GM12878 (cell line): ENCODE data around the gene CBY3. TPM values are rescaled to one million over a fixed set of nuclear protein-coding genes. Genes with fewer than 3 reads are reported as not detected.

Experiments
- CBFB ChIP-seq: IDR thresholded peaks from 2 replicates; pipeline ENCODE4 v1.6.1; 2016; ENCODE audit warnings: antibody characterized with exemption, low read depth
- CBX5 ChIP-seq: sonication (generic); IDR thresholded peaks from 2 replicates; pipeline ENCODE4 v1.6.1; 2016; ENCODE audit warnings: low read depth, moderate library complexity, mild to moderate bottlenecking, inconsistent platforms
- CHD2 ChIP-seq: IDR thresholded peaks from 2 replicates; pipeline ENCODE4 v1.6.1; 2011; ENCODE audit warnings: low read depth, low read length, improper control_type of control experiment, borderline replicate concordance
- CREB1 ChIP-seq: IDR thresholded peaks from 2 replicates; pipeline ENCODE4 v1.6.1; 2012; ENCODE audit warnings: low read depth, mild to moderate bottlenecking, inconsistent platforms
- DPF2 ChIP-seq: fragments of 450-650 bp; IDR thresholded peaks from 2 replicates; pipeline ENCODE4 v1.6.1; 2017; ENCODE audit warnings: mild to moderate bottlenecking
- HCFC1 ChIP-seq: fragments of 150-350 bp; IDR thresholded peaks from 2 replicates; pipeline ENCODE4 v1.6.1; 2014; ENCODE audit warnings: low read length
- HDAC2 ChIP-seq: fragments of 200-600 bp; sonication (generic); IDR thresholded peaks from 2 replicates; pipeline ENCODE4 v1.6.1; 2017
- KDM1A ChIP-seq: fragments of 200-600 bp; sonication (generic); IDR thresholded peaks from 2 replicates; pipeline ENCODE4 v1.6.1; 2016; ENCODE audit warnings: borderline replicate concordance
- NFYA ChIP-seq: IDR thresholded peaks from 2 replicates; pipeline ENCODE4 v1.6.1; 2011; ENCODE audit warnings: low read depth, mild to moderate bottlenecking, low read length, improper control_type of control experiment, borderline replicate concordance
- NR2F1 ChIP-seq: fragments of 450-650 bp; conservative IDR thresholded peaks from 2 replicates; pipeline ENCODE4 v1.6.1; 2017; ENCODE audit warnings: mild to moderate bottlenecking
- POU2F2 ChIP-seq: IDR thresholded peaks from 3 replicates; pipeline ENCODE4 v1.6.1; 2011; ENCODE audit warnings: low read depth, mild to moderate bottlenecking, low read length, borderline replicate concordance
- SMARCA5 ChIP-seq: fragments of 450-650 bp; IDR thresholded peaks from 2 replicates; pipeline ENCODE4 v1.6.1; 2017; ENCODE audit warnings: mild to moderate bottlenecking
- SP1 ChIP-seq: IDR thresholded peaks from one replicate; pipeline ENCODE4 v1.6.1; 2011; ENCODE audit warnings: low read depth, low read length
- SRF ChIP-seq, 2 experiments: IDR thresholded peaks; 2 replicates each; pipeline ENCODE4 v1.6.1; 2011; ENCODE audit warnings: low read depth in 2 of 2, low read length in 2 of 2, mild to moderate bottlenecking in 1 of 2, moderate library complexity in 1 of 2
- SUPT20H ChIP-seq: IDR thresholded peaks from 2 replicates; pipeline ENCODE4 v1.6.1; 2011; ENCODE audit warnings: low read depth, mild to moderate bottlenecking, low read length, moderate library complexity, borderline replicate concordance; ENCODE audit not compliant: control insufficient read depth
- TCF12 ChIP-seq: IDR thresholded peaks from 2 replicates; pipeline ENCODE4 v1.6.1; 2011; ENCODE audit warnings: low read depth, mild to moderate bottlenecking, low read length
- TCF7 ChIP-seq: IDR thresholded peaks from 2 replicates; pipeline ENCODE4 v1.6.1; 2014; ENCODE audit warnings: antibody characterized with exemption, borderline replicate concordance
- YY1 ChIP-seq: IDR thresholded peaks from 2 replicates; pipeline ENCODE4 v1.6.1; 2011; ENCODE audit warnings: low read depth, mild to moderate bottlenecking, low read length
- ZBED1 ChIP-seq: IDR thresholded peaks from 2 replicates; pipeline ENCODE4 v1.6.1; 2016; ENCODE audit warnings: borderline replicate concordance
- polyA plus RNA-seq, 11 experiments: library from polyadenylated mRNA; depleted of rRNA in 4 of 11; unstranded in 6 of 11; stranded (reverse) in 5 of 11; fragments of >200 nt; fragmentation: Nextera tagmentation in 4 of 11; fragmentation: Illumina TruSeq in 1 of 11; extraction: Ambion mirVana in 4 of 11; extraction: Trizol in 1 of 11; gene quantifications; 1 replicate in 1 of 11; 2 replicates in 10 of 11; pipeline versions ENCODE4 v1.2.1 to v1.2.3, GENCODE V29; 2011 to 2016; ENCODE audit warnings: inconsistent platforms in 2 of 11, missing spikeins in 2 of 11, low read depth in 1 of 11
- total RNA-seq, 4 experiments: library from RNA; depleted of rRNA in 3 of 4; stranded (reverse); fragments of >200 nt in 3 of 4; fragmentation: Illumina TruSeq in 1 of 4; extraction: Trizol in 1 of 4; gene quantifications; 2 replicates each; pipeline versions ENCODE4 v1.2.1 to v1.2.3, GENCODE V29; 2013 to 2021
- TF ChIP-seq, protein P1 (sequence below): IDR thresholded peaks from 2 replicates; pipeline ENCODE4 v1.6.1; 2011; ENCODE audit warnings: low read depth, low read length, improper control_type of control experiment, borderline replicate concordance
- TF ChIP-seq, protein P2 (sequence below): IDR thresholded peaks from 2 replicates; pipeline ENCODE4 v1.6.1; 2012; ENCODE audit warnings: mild to moderate bottlenecking, low read depth, low read length
- TF ChIP-seq, protein P3 (sequence below): fragments of 450-650 bp; IDR thresholded peaks from 2 replicates; pipeline ENCODE4 v1.6.1; 2017; ENCODE audit warnings: mild to moderate bottlenecking, moderate library complexity

The CBY3 gene
- total and polyA plus RNA-seq, 10 of the 15 experiments (the other 5 are each of a cell fraction or from before 2014, with no cell fraction given) = 0.10 to 1.2 (median 0.47) TPM; not detected in 5

DNA sequence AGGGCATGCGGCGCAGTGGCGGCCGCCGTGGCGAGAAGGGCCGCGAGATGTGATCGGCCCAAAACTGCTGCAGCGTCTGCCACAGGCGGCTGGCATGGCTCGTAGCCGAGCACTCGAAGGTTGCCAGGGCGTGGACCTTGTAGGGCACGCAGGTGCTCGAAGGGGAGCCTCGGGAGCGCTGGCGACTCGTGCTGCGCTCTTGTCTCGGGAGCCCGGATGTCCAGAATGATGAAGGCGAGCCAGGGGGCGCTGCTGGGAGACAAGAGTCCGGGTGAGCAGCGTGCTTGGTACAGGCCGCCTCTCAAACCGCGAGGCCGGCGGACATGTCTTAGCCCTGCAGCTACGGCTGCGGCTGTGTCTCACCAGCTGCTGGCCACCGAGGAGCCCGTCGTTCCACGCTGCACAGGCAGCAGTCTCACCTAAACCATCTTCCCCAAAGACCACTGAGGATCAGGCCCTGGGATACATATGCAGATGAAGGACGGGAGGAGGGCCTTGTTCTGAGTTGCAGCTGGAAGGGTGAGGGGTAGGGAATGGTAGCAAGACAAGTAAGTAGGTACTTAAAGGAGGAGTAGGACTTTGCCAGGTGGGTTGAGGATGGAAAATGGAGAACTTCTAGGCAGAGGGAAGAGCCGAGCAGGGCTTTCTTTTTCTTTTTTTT is 1.7 kb downstream of the CBY3 start (continued):
- TF ChIP-seq, protein P1, sequence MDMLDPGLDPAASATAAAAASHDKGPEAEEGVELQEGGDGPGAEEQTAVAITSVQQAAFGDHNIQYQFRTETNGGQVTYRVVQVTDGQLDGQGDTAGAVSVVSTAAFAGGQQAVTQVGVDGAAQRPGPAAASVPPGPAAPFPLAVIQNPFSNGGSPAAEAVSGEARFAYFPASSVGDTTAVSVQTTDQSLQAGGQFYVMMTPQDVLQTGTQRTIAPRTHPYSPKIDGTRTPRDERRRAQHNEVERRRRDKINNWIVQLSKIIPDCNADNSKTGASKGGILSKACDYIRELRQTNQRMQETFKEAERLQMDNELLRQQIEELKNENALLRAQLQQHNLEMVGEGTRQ = no peak
- no peak for TF ChIP-seq POU2F2
- TF ChIP-seq CREB1 = no peak
- TF ChIP-seq TCF7 = no peak
- TF ChIP-seq CHD2 = no peak
- no peak for TF ChIP-seq NR2F1
- no peak for TF ChIP-seq CBFB
- TF ChIP-seq HDAC2 = no peak
- TF ChIP-seq DPF2 = no peak
- no peak for TF ChIP-seq NFYA
- TF ChIP-seq, protein P2, sequence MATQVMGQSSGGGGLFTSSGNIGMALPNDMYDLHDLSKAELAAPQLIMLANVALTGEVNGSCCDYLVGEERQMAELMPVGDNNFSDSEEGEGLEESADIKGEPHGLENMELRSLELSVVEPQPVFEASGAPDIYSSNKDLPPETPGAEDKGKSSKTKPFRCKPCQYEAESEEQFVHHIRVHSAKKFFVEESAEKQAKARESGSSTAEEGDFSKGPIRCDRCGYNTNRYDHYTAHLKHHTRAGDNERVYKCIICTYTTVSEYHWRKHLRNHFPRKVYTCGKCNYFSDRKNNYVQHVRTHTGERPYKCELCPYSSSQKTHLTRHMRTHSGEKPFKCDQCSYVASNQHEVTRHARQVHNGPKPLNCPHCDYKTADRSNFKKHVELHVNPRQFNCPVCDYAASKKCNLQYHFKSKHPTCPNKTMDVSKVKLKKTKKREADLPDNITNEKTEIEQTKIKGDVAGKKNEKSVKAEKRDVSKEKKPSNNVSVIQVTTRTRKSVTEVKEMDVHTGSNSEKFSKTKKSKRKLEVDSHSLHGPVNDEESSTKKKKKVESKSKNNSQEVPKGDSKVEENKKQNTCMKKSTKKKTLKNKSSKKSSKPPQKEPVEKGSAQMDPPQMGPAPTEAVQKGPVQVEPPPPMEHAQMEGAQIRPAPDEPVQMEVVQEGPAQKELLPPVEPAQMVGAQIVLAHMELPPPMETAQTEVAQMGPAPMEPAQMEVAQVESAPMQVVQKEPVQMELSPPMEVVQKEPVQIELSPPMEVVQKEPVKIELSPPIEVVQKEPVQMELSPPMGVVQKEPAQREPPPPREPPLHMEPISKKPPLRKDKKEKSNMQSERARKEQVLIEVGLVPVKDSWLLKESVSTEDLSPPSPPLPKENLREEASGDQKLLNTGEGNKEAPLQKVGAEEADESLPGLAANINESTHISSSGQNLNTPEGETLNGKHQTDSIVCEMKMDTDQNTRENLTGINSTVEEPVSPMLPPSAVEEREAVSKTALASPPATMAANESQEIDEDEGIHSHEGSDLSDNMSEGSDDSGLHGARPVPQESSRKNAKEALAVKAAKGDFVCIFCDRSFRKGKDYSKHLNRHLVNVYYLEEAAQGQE = no peak
- TF ChIP-seq HCFC1 = peak; percentile 15; the same call in 1 of the 2 replicates
- no peak for TF ChIP-seq SUPT20H
- no peak for TF ChIP-seq KDM1A
- no peak for TF ChIP-seq SRF (IDR thresholded peaks at IDR 0.05; ENCODE audit: low read depth in 2 of 2, low read length in 2 of 2)
- 0 out of 2 replicates have a peak, but pooled peaks have one; percentile 43 for TF ChIP-seq TCF12
- TF ChIP-seq CBX5 = no peak
- TF ChIP-seq YY1 = peak; percentile 66
- no peak for TF ChIP-seq ZBED1
- peak; percentile 76 for TF ChIP-seq SMARCA5
- TF ChIP-seq SP1 = no peak
- TF ChIP-seq, protein P3, sequence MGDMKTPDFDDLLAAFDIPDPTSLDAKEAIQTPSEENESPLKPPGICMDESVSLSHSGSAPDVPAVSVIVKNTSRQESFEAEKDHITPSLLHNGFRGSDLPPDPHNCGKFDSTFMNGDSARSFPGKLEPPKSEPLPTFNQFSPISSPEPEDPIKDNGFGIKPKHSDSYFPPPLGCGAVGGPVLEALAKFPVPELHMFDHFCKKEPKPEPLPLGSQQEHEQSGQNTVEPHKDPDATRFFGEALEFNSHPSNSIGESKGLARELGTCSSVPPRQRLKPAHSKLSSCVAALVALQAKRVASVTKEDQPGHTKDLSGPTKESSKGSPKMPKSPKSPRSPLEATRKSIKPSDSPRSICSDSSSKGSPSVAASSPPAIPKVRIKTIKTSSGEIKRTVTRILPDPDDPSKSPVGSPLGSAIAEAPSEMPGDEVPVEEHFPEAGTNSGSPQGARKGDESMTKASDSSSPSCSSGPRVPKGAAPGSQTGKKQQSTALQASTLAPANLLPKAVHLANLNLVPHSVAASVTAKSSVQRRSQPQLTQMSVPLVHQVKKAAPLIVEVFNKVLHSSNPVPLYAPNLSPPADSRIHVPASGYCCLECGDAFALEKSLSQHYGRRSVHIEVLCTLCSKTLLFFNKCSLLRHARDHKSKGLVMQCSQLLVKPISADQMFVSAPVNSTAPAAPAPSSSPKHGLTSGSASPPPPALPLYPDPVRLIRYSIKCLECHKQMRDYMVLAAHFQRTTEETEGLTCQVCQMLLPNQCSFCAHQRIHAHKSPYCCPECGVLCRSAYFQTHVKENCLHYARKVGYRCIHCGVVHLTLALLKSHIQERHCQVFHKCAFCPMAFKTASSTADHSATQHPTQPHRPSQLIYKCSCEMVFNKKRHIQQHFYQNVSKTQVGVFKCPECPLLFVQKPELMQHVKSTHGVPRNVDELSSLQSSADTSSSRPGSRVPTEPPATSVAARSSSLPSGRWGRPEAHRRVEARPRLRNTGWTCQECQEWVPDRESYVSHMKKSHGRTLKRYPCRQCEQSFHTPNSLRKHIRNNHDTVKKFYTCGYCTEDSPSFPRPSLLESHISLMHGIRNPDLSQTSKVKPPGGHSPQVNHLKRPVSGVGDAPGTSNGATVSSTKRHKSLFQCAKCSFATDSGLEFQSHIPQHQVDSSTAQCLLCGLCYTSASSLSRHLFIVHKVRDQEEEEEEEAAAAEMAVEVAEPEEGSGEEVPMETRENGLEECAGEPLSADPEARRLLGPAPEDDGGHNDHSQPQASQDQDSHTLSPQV = peak; percentile 80
